COLO668 (cell line): ENCODE results near the gene CSNK1G1.
"Not testable (repeated sequence)": the region's sequence is repeated elsewhere in the genome, so short reads cannot be mapped to it uniquely, and the experiment has no call there.

Experiments used
- DNase-seq: peaks from one replicate; lab custom pipeline; 2025; ENCODE audit not compliant: unreplicated experiment; lab: John Stamatoyannopoulos, UW

Gene CSNK1G1

DNA sequence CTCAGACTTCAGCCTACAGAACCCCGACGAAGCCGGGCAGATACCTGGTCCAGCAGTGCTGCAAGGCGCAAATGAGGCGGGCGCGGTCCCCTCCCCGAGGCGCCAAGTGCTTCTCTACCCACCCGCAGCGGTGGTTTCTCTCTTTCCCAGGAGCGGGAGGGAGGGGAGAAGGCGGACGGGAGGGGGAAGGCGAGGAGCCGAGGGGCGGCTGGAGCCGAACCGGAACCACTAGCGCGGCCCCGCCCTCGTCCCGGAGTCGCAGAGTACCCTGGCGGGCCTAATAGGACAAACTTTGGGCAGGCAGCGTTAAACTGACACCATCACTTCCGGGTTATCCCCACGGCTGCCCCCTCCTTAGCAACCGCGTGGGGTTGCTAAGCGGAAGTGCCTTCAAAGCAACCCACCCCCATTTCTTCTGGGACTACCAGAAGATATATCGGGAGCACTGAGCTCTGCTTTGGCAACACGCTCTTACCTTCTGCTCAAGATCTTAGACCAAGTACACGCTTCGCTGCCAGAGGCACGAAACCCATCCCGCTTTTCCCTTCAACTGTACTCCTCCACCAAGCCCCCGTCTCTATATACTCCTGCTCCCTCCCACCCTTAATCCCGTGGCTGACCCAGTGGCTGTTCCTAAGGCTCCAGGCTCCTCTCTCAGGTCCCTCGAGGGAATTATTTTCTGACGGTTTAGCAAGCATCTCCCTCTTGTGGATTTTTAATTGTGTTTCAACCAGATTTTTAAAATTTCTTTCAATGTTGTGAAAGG is at the start of gene CSNK1G1:
Gene CSNK1G1 (minus strand): TSS at position 230 of the 766 bp plus-strand sequence. CDS start 55,674 bp downstream, outside the sequence.
- DNase-seq = peak; percentile 91

DNA sequence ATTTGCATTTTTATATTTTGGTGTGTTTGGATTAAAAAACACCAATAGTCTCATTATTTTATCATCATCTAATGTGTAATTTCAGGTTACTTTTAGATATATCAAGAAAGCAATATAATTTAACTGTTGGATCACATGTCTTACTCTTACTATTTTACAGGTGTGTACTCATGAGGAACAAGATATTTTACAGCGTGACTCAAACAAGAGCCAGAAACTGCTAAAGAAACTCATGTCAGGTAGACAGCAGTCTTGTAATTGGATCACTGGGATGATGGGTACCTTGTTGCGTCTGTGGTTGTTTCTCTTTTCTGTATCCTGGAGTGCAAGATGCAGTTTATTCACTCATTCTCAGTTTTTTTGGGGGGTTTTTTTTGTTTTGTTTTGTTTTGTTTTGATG is 44.6 kb upstream of the CSNK1G1 start:
- DNase-seq = no peak

DNA sequence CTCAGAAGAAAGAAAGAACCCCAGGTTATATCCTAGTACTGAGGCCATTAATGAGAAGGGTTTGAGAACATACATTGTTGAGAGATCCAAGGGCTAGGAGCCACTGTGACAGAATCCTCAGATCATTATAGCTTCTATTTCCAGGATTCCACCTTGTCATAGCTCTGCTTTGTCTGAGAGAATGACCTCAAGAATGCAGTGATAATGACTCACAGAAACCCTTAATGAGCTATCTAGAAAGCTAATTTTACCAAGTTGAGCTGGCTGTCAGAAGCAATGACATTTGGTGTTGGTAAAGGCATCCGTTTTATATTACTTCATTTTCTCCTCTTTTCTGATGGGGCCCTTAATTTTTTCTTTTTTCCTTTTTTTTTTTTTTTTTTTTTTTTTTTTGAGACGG is 42.6 kb upstream of the CSNK1G1 start:
- no peak for DNase-seq

DNA sequence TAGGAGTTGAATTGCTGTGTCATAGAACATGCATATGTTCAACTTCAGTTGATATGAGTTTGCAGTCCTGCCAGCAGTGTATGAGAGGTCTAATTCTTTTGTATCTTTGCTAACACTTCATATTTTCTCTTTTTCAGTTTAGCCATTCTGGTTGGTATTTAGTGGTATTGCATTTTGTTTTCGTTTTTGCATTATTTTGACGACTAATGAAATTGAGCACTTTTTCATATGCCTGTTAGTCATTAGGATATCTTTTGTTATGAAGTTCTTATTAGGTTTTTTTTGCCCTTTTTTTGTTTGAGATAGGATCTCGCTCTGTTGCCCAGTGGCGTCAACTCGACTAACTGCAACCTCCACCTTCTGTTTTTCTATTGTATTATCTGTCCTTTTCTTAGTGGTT is 40.8 kb upstream of the CSNK1G1 start:
- no peak for DNase-seq

DNA sequence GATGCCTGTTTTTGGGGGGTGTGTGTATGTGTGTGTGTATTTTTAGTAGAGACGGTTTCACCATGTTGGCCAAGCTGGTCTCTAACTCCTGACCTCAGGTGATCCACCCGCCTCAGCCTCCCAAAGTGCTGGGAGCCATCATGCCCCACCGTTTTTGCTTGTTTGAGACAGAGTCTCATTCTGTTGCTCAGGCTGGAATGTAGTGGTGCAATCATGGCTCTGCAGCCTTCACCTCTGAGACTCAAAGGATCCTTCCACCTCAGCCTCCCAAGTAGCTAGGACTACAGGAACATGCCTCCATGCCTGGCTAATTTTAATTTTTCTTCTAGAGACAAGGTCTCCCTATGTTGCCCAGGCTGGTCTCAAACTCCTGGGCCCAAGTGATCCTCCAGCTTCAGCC is 36.5 kb upstream of the CSNK1G1 start:
- not testable (repeated sequence) for DNase-seq

DNA sequence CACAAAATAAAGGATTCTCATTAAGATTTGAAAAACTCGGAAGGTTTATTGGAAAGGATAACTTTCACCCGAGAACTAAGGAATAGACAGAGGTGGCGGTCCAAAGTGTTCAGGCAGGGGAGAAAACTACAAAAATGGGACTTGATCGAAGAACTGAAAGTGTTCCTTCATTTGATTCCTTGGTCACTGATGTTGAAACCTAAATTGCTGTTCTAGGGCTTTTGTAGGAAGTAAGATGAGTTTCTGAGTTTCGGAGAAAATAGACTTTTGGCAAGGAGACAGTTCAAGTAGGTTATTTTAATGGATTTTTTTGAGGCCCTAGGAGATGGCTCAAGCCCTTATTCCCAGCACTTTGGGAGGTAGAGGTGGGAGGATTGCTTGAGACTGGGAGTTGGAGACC is 33.1 kb upstream of the CSNK1G1 start:
- DNase-seq = no peak

DNA sequence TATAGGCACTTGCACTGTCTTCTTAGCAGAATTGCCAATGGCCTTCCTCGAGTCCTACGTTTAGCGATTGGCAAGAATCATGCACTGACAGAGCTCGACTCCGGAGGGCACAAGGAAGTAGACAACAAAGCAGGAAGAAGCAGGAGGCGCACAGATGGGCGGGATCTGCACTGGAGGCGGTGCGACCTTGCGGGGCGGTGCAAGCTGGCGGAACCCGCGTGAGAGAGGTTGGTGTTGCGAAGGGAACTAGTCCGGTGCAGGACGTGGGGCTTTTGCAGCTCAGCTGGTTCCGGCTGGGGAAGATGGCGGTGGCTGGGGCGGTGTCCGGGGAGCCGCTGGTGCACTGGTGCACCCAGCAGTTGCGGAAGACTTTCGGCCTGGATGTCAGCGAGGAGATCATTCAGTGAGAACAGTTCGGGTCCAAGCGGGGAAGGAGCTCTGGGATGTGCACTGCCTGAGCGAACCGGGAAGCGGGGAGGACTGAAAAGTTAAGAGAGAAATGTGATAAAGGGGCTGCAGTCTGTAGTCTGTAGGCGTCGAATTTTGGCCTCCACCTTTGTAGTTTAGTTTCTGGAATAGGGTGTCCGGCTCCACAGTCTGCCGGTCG is 31.7 kb upstream of the CSNK1G1 start, which contains the start of gene TRIP4:
Gene TRIP4 (plus strand): TSS at position 275 of the 607 bp plus-strand sequence. CDS start 28 bp downstream, at position 303.
- DNase-seq = peak; percentile 94

DNA sequence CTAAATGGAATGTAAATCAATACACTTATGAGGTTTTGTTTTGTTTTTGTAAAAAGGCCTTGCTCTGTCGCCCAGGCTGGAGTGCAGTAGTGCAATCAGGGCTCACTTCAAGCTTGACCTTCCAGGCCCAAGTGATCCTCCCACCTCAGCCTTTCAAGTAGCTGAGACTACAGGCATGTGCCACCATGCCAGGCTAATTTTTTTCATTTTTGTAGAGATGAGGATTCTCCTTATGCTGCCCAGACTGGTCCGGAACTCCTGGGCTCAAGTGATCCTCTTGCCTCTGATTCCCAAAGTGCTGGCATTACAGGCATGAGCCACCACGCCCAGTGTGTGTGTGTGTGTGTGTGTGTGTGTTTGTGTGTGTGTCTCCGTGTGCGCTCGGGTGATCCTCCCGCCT is 30.3 kb upstream of the CSNK1G1 start:
- DNase-seq = no peak

DNA sequence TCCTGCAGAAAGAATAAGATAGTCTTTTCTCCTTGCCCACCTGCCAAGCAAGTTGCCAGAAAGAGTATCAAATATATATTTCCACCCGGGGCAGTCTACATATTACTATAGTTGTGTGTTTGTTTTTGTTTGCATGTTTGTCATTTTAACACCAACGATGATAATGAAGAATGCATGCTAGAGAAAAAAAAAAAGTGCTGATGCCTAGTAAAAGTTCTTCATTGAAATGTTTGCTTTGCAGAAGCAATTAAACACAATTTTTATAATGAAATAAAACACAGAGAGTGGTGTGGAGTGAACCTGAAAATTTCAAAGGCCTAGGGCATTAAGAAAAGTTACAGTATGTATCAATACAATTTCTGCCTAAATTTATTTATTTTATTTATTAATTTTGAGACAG is 27.8 kb upstream of the CSNK1G1 start:
- DNase-seq = no peak

DNA sequence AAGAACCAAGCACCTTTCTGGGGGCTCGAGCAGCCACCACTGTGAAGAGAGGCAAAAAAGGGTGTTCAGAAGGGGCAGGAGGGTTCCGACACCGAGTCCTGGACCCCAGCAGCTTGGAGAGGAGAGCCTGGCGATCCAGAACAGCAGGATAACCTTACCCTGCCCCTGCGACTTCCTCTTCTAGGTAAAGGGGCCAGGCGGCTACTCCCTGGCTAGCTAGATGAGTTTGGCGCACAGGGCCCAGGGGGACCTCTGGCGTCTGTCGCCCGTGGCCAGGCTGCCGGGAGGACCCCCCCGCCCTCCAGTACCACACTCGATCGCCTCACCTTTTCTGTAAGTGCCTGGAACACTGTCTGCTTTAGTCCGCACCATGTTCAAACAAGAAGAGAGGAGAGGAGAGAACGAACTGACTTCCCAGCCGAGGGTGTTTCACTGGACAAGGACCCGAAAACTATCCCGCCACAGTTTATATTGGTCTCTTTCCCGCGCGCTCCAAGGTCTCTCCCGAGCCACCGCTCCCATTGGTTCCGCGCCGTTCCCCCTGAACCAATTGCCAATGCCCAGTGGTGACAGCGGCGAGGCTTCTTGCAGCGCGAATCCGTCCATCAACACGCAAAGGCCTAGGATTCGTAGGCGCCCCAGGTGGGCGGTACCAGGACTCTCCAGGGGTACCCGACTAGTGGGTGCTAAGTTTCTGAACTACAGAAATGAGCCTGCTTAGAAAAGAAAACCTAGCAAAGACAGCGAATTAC is 25.2 kb upstream of the CSNK1G1 start, which contains the start of gene PCLAF:
Gene PCLAF (minus strand): TSS at position 442 of the 752 bp plus-strand sequence. CDS start 70 bp downstream, at position 372.
- DNase-seq = peak; percentile 93

DNA sequence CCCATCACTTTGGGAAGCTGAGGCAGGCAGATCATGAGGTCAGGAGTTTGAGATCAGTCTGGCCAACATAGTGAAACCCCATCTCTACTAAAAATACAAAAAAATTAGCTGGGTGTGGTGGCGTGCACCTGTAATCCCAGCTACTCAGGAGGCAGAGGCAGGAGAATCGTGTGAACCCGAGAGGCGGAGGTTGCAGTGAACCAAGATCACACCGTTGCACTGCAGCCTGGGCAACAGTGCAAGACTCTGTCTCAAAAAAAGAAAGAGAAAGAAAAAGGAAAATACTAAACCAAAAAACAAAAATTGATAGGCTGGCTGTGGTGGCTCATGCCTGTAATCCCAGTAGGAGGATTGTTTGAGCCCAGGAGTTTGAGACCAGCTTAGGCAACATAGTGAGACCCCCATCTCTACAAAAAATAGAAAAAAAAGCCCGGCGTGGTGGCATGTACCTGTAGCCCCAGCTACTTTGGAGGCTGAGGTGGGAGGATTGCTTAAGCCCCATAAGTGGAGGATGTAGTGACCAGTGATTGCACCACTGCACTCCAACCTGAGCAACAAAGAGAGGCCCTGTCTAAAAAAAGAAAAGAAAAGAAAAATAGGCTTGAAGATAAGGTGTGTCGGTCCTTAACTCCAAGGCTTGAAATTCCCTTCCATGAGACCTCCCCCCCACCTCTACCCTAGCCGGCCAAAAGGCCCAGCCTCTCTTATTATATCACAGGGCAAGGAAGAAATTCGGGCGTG is 24.3 kb upstream of the CSNK1G1 start:
- DNase-seq = not testable (repeated sequence)

DNA sequence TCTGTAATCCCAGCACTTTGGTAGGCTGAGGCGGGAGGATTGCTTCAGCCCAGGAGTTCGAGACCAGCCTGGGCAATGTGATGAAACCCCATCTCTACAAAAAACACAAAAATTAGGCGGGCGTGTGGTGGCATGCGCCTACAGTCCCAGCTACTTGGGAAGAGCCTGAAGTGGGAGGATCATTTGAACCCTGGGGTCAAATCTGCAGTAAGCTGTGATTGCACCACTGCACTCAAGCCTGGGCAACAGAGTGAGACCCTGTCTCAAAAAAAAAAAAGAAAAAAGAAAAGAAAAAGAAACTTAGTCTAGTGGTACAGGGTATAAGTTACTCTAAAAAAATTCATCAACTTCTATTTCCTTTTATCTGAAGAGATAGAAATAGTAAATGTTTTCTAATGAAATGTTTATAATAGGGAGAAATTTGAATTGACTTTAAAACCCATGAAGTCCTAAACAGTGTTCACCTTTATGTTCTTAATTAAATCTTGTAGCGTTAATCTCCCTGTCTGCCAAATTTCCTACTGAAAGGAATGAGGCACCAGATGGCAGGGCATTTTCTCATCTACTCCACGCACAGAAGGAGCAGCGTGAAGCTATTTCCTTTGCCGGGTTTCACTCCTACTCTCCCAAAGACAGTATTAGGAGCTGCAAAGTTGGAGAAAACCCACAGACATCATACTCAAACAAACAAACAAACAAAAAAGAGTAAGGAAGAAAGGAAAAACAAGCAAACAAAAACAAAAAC is 23.4 kb upstream of the CSNK1G1 start:
- DNase-seq = no peak

DNA sequence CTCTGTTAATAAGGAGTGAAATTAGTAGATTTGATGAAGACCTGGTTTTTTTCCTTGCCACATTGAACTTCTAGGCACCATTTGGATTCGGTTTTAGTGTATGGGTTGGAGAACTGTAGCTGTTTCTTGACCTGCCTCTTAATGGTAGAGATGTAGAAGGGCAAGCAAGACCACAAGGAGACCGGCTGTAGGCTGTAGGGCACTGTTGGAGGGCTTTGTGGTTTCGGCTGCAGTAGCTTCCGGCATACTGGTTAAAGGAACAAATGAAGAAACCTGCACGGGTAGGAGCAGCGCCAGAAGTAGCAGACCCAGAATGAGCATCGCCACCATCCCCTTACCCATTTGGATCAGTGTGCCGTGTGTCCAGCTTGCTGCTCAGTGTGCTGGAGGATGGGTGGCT is 17.4 kb upstream of the CSNK1G1 start:
- no peak for DNase-seq

DNA sequence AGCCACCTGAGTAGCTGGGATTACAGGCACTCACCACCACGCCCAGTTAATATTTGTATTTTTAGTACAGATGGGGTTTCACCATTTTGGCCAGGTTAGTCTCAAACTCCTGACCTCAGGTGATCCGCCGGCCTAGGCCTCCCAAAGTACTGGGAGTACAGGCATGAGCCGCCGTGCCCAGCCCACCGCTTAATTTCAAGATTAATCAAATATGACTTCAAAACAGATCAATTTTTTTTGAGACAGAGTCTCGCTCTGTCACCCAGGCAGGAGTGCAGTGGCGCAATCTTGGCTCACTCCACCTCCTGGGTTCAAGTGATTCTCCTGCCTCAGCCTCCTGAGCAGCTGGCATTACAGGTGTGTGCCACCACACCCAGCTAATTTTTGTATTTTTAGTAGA is 15.4 kb upstream of the CSNK1G1 start:
- not testable (repeated sequence) for DNase-seq

DNA sequence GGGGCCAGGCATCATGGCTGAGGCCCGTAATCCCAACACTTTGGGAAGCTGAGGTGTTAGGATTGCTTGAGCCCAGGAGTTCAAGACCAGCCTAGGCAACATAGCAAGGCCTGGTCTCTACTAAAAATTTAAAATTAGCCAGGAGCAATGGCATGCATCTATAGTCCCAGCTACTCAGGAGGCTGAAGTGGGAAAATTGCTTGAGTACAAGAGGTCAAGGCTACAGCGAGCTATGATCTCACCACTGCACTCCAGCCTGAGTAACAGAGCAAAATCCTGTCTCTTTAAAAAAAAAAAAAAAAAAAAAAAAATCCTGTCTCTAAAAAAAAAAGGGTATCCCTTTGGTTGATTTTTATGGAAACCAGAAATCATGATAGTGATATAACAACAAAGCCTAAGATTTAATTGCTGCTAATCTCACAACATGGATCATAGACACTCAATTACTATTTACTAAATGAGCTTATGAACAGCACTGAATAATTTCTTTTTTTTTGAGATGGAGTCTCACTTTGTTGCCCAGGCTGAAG is 13.2 kb upstream of the CSNK1G1 start:
- no peak for DNase-seq

DNA sequence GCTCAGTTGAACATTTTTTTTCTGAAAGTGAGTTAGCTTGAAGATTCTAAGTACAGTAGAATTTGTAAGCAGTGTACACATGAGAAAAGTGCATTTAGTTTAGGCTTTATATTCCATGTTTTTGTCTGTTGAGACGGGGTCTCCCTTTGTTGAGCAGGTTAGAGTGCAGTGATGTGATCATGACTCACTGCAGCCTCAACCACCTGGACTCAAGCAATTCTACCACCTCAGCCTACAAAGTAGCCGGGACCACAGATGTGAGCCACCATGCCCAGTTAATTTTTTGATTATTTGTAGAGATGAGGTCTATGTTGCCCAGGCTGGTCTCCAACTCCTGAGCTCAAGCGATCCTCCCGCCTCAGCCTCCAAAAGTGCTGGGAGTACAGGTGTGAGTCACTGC is 5.3 kb upstream of the CSNK1G1 start:
- DNase-seq = no peak

DNA sequence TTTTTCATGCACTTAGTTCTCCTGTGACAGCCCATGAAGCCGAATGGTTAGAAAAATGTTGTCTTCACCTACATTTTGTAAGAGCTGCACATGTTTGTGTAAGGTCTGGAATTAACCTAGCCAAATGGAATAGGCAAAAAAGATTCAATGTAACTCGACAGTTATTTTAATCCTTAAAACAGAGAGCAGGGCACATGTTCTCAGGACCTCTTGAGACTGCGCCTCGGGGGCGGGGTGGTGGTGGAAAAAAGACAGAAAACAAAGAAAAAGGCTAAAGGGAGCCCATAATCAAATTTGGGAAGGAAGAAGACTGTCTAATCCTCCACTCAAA is 702 bp upstream of the CSNK1G1 start:
- DNase-seq = no peak

DNA sequence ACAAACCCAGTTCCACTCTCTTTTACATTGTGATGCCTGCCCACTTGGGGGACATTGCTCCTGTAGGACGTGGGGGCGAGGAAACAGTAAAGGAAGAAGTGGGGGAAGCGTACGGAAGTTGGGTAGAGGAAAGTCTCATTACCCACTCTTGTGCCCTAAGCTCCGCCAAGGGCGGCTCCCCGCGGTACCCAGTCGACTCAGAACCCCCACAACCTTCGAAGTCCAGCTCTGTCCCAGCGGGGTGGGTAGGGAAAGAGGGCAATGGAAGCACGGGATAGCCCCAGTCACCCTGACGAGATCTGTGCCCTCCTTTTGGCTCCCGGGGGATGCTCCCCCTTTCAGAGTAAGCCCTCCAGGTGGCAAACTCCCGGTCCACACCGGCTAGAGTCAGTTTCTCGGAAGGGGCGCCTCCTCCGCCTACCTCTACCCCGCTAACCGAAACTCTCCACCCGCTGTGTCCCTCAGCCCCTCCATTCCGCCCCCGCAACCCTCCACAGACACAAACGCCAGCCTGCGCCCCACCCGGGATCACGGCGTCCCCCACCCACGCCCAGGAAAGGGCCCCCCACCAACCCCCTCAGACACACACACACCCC is 527 bp downstream of the CSNK1G1 start:
- DNase-seq = peak; percentile 35

DNA sequence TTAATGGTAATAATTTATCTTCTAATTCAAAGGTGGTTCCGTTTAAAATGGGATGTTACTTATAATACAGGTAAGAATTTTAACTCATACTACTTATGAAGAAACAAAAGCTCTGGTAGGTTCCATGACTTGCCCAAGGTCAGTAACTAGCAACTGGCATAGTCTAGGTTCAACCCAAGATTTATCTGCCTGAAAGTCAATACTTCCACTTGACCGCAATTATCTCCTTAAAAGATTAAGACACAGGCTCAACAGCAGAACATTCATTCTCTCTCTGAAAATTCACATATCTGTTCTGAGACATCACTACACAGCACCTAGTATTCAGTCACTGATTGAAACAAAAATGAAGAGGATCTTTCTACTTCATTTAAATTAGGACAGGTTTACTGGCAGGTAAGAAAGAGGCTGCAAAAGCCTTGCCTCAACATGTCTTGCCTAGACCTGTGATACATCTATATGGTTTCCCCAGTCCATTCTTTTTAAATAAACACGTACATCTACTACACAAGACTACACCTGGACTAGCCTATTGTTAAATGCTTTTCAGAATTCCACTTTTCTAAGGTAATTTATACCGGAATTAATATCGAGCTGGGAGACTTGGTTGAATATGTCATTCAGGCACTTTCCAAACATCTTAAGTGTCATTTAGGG is 1.2 kb downstream of the CSNK1G1 start:
- no peak for DNase-seq
